GM18867 (cell line): ENCODE measurements around the gene ZNF627.
"Not testable (repeated sequence)": the region's sequence is repeated elsewhere in the genome, so short reads cannot be mapped to it uniquely, and the experiment has no call there.

Experiments used
- ATAC-seq: cut with Tn5 transposase; IDR thresholded peaks from one replicate; pipeline ENCODE4 v1.9.1; 2021; ENCODE audit warnings: mild to moderate bottlenecking, moderate library complexity; ENCODE audit not compliant: unreplicated experiment

ZNF627 gene

DNA sequence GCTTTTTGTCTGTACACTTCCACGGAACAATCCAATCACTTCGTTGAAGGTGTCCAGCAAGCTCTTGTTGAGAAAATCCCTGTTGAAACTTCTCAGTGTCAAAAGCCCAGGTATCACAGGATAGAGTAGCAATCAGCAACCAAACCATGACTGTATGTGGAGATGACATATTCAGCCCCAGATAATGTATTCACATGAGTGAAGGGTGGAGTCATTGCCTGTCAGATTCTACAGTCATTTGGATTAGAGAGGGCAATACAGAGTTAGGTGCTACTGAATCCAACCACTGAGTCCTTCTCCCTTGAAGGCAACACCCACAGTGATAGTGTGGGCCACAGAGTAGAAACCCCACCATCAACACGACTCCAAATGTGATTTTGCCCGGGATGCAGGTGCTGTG, 23.3 kb downstream of the ZNF627 start:
- no peak for ATAC-seq

- not testable (repeated sequence) for ATAC-seq
Measured at GRCh38 chr19:11622401-11622800, 25.1 kb downstream of the ZNF627 start.

GRCh38 chr19:11624069-11624463, 26.8 kb downstream of the ZNF627 start:
- no peak for ATAC-seq

DNA sequence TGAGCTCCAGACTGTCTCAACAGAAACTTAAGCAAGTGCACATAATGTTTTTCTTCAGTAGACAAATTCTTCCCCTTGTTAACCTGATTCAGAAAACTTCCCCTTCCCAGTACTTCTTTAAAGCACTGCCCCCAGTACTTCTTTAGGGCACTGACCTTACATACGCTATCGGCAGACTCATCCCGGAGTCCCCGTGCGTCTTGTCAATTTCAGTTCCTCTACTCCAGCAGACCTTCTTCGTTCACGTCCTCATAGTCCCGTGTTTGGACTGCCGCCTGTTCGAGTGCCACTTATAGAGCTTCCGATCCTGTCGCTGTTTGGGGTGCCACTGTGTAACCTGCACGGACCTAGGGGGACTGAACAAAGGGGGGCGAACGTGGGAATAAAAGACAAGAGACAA, 29.0 kb downstream of the ZNF627 start:
- ATAC-seq: no peak

GRCh38 chr19:11633223-11633622, 35.9 kb downstream of the ZNF627 start:
- ATAC-seq: no peak

DNA sequence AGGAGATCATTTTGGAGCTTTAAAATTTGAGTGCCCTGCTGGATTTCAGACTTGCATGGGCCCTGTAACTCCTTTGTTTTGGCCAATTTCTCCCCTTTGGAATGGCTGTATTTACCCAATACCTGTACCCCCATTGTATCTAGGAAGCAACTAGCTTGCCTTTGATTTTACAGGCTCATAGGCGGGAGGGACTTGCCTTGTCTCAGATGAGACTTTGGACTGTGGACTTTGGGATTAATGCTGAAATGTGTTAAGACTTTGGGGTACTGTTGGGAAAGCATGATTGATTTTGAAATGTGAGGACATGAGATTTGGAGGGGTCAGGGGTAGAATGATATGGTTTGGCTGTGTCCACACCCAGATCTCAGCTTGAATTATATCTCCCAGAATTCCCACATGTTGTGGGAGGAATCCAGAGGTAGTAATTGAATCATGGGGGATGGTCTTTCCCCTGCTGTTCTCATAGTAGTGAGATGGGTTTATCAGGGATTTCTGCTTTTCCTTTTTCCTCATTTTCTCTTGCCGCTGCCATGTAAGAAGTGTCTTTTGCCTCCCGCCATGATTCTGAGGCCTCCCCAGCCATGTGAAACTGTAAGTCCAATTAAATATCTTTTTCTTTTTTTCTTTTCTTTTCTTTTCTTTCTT, 36.9 kb downstream of the ZNF627 start:
- ATAC-seq: not testable (repeated sequence)

DNA sequence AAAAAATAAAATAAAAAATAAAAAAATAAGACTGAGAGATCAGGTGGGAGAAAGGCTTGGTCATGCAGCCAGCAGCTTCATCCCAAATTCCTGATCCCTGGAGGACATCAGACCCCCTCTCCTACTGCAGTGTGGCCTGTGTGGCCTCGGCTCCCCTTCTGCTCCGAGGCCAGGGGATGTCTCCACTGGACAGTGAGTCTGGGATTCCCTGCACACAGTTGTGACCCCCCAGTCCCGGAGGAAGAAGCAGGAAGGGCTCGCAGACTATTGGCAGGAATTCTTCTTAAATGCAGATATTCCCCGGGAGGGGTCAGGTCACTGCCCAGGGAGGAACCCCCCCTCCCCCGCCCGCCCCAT, 41.9 kb downstream of the ZNF627 start:
- ATAC-seq: peak; percentile 11

GRCh38 chr19:11639602-11640471, 42.6 kb downstream of the ZNF627 start:
- peak; percentile 98 for ATAC-seq

- no peak for ATAC-seq
Measured at GRCh38 chr19:11641244-11641643, 44.0 kb downstream of the ZNF627 start.

DNA sequence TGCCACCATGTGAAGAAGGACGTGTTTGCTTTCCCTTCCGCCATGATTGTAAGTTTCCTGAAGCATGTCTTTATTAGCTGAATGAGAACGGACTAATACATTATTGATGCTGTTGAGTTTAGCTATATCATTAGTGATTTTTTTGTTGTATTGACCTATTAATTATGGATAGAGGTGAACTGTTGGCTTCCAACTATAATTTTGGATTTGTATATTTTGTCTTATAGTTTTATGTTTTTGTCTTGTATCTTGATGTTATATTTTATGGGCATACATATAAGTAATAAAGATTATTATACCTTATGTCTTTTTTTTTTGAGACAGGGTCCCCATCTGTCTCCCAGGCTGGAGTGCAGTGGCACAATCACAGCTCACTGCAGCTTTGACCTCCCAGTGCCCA, 45.6 kb downstream of the ZNF627 start:
- no peak for ATAC-seq

DNA sequence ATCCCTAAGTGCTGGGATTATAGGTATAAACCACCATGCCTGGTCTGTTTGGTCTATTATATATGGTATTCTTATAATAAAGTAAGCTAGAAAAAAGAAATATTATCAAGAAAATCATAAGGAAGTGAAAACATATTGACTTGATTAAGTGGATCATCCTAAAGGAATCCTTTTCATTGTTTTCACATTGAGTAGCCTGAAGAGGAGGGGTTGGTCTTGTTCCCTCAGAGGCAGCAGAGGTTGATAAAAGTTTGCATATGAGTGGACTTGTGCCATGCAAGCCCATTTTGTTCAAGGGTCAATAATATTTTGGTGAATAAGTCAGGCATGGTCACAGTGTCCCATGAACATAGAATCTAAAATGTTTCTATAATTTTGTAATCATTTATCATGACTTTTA, 52.7 kb downstream of the ZNF627 start:
- no peak for ATAC-seq

DNA sequence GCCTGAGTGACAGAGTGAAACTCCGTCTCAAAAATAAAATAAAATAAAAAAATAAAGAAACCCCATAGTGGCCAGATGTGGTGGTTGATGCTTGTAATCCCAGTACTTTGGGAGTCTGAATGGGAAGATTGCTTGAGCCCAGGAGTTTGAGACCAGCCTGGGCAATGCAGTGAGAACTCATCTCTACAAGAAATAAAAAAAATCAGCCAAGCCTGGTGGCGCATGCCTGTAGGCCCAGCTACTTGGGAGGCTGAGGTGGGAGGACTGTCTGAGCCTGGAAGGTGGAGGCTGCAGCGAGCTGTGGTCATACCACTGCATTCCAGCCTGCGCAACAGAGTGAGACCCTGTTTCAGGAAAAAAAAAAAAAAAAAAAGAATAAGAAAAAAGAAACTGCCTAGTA, 53.8 kb downstream of the ZNF627 start:
- ATAC-seq: no peak

GRCh38 chr19:11652056-11652455, 54.8 kb downstream of the ZNF627 start:
- ATAC-seq: no peak

DNA sequence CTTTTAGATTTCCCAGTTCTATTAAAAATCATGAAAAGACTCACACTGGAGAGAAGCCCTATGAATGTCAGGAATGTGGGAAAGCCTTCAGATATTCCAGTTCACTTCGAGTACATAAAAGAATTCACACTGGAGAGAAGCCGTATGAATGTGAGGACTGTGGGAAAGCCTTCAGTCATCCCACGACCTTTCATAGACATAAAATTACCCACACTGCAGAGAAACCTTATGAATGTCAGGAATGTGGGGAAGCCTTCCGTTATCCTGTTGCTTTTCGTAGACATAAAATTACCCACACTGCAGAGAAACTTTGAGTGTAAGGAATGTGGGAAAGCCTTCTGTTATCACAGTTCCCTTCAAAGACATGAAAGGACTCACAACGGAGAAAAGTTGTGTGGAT, 55.2 kb downstream of the ZNF627 start:
- no peak for ATAC-seq

GRCh38 chr19:11656535-11656934, 59.3 kb downstream of the ZNF627 start:
- ATAC-seq: no peak

DNA sequence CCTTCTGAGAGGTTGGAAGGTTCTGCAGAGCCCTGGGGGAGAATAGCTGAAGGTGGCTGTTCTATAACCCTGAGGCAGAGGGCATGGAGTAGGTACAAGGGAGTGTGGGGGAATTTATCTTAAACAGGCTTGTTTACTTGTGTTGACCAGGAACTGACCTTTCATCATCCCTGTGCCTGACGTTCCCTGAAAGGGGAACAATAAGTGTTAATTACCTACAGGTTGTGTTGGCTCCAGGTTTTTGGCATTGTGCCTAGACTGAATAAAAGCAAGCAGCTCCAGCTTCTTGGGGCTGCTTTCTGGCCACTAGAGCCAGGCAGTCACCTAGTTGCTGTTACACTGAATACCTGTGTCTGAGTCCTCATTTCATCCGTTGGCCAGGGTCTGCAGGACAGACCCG, 60.0 kb downstream of the ZNF627 start:
- no peak for ATAC-seq

- no peak for ATAC-seq
Measured at GRCh38 chr19:11658970-11659369, 61.7 kb downstream of the ZNF627 start.

DNA sequence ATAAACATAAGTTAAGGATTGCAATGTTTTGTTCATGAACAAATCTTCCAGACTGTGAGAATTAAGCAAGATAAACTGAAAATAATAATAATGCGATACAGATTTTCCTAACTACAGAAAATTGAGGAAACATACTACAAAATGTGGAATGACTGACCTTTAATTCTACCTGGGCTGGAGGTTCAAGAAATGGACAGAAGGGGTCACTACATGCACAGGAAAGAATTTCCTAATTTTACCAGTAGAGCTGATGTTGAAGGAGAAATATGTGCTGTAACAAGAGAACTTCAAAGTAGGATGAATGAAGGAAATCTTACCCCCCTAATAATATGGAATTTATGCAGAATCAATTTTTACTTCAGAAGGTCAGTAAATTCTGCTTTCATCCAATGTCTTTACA, 62.3 kb downstream of the ZNF627 start:
- ATAC-seq: no peak

DNA sequence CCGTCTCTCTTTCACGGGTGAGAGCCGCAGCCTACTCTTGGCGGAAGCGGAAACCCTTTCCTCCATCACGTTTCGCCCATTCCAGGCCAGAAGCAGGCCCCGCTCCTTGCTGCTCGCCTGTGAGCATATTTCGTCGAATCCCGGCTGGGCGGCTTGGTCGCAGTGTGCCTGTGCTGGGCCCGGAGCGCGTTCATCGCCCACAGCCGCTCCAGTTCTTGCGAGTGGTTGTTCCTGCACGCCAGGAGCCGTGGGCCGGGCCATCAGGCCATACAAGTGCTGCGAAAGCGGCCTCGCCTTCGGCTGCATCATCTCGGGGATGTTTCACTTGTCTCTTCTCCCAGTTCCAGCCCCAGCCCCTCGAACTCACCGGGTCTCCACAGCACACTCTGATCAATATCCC, 65.0 kb downstream of the ZNF627 start:
- ATAC-seq: no peak

GRCh38 chr19:11663181-11663591, 65.9 kb downstream of the ZNF627 start:
- no peak for ATAC-seq
